GM23338 (cell line): ENCODE results near the gene SLC19A2. TPM values are rescaled to one million over a fixed set of nuclear protein-coding genes. Genes with fewer than 3 reads are reported as not detected.

Source experiments
- ATAC-seq: fragments of 200-7000 bp; cut with Tn5 transposase; 3 replicates; pipeline ENCODE4 v1.9.1; 2020
- DNase-seq: peaks from one replicate; pipeline ENCODE4 v3.0.0-alpha.2; 2015; ENCODE audit warnings: low spot score
- H2AFZ ChIP-seq: fragments of 200-600 bp; sonication (generic); 2 replicates; pipeline ENCODE4 v1.8.0; 2016; ENCODE audit warnings: antibody characterized with exemption, mild to moderate bottlenecking, moderate library complexity
- H3F3A ChIP-seq: fragments of 200-600 bp; sonication (generic); replicated peaks from 2 replicates; pipeline ENCODE4 v1.8.0; 2017; ENCODE audit warnings: antibody characterized with exemption, mixed run types, low read depth
- H3K27ac ChIP-seq: fragments of 200-600 bp; sonication (generic); 2 replicates; pipeline ENCODE4 v1.6.1; 2016; ENCODE audit warnings: low read depth
- H3K27me3 ChIP-seq: fragments of 200-600 bp; sonication (generic); 2 replicates; pipeline ENCODE4 v1.8.0; 2016; ENCODE audit warnings: mild to moderate bottlenecking, mixed run types, moderate library complexity; ENCODE audit not compliant: insufficient read depth
- H3K36me3 ChIP-seq: fragments of 200-600 bp; sonication (generic); 2 replicates; pipeline ENCODE4 v1.8.0; 2016; ENCODE audit warnings: mild to moderate bottlenecking; ENCODE audit not compliant: insufficient read depth
- H3K4me1 ChIP-seq: fragments of 200-600 bp; sonication (generic); 2 replicates; pipeline ENCODE4 v1.8.0; 2016; ENCODE audit warnings: mild to moderate bottlenecking, moderate library complexity; ENCODE audit not compliant: insufficient read depth
- H3K4me2 ChIP-seq: fragments of 200-600 bp; sonication (generic); 2 replicates; pipeline ENCODE4 v1.7.1; 2017; ENCODE audit warnings: mixed run types
- H3K4me3 ChIP-seq: fragments of 200-600 bp; sonication (generic); 2 replicates; pipeline ENCODE4 v1.6.1; 2016; ENCODE audit warnings: mixed run types
- H3K79me2 ChIP-seq: fragments of 200-600 bp; sonication (generic); replicated peaks from 2 replicates; pipeline ENCODE4 v1.8.0; 2017; ENCODE audit warnings: mild to moderate bottlenecking; ENCODE audit not compliant: insufficient read depth
- H3K9me2 ChIP-seq: fragments of 200-600 bp; sonication (generic); 2 replicates; pipeline ENCODE4 v1.8.0; 2017; ENCODE audit not compliant: insufficient read depth
- H4K20me1 ChIP-seq: fragments of 200-600 bp; sonication (generic); replicated peaks from 2 replicates; pipeline ENCODE4 v1.8.0; 2017; ENCODE audit warnings: mild to moderate bottlenecking; ENCODE audit not compliant: insufficient read depth
- H3K27ac Mint-ChIP-seq: 2 replicates; pipeline ENCODE4 v1.8.0; 2020; ENCODE audit warnings: inconsistent platforms, mild to moderate bottlenecking, moderate library complexity, mixed read lengths
- H3K27me3 Mint-ChIP-seq: 3 replicates; pipeline ENCODE4 v1.8.0; 2022; ENCODE audit warnings: low read depth, mild to moderate bottlenecking, moderate library complexity, mixed read lengths, inconsistent platforms; ENCODE audit not compliant: insufficient read depth, poor library complexity
- H3K36me3 Mint-ChIP-seq: 3 replicates; pipeline ENCODE4 v1.8.0; 2021; ENCODE audit warnings: low read depth, mild to moderate bottlenecking, inconsistent platforms, moderate library complexity, mixed read lengths
- H3K4me1 Mint-ChIP-seq: 3 replicates; pipeline ENCODE4 v1.8.0; 2020; ENCODE audit warnings: mild to moderate bottlenecking, inconsistent platforms, mixed read lengths
- H3K4me3 Mint-ChIP-seq: 3 replicates; pipeline ENCODE4 v1.8.0; 2021; ENCODE audit warnings: moderate library complexity, mild to moderate bottlenecking, inconsistent platforms, mixed read lengths
- H3K9me3 Mint-ChIP-seq: 3 replicates; pipeline ENCODE4 v1.8.0; 2020; ENCODE audit warnings: moderate library complexity, mild to moderate bottlenecking, inconsistent platforms, mixed read lengths
- CREB1 ChIP-seq: fragments of 250-450 bp; sonication (Bioruptor Pico); IDR thresholded peaks from 2 replicates; pipeline ENCODE4 v1.5.0; 2020; ENCODE audit warnings: low read depth, mild to moderate bottlenecking, moderate library complexity
- CTCF ChIP-seq, 2 experiments: fragments of 200-600 bp in 1 of 2; sonication (generic) in 1 of 2; conservative IDR thresholded peaks; 2 replicates each; pipeline versions ENCODE4 v1.5.1 to v1.6.1; 2016 to 2017; ENCODE audit warnings: antibody characterized with exemption in 2 of 2, low read depth in 2 of 2, mild to moderate bottlenecking in 2 of 2, moderate library complexity in 1 of 2
- ETS1 ChIP-seq: IDR thresholded peaks from 2 replicates; pipeline ENCODE4 v1.6.1; 2016; ENCODE audit warnings: antibody characterized with exemption
- EZH2 ChIP-seq: fragments of 200-600 bp; sonication (generic); IDR thresholded peaks from one replicate; pipeline ENCODE4 v1.8.0; 2017; ENCODE audit warnings: antibody characterized with exemption, mild to moderate bottlenecking, low read depth; ENCODE audit not compliant: unreplicated experiment
- EZH2phosphoT487 ChIP-seq: fragments of 200-600 bp; sonication (generic); IDR thresholded peaks from one replicate; pipeline ENCODE4 v1.8.1; 2018; ENCODE audit warnings: antibody characterized with exemption; ENCODE audit not compliant: unreplicated experiment
- JUNB ChIP-seq: IDR thresholded peaks from one replicate; pipeline ENCODE4 v1.6.1; 2016; ENCODE audit warnings: antibody characterized with exemption; ENCODE audit not compliant: unreplicated experiment
- NANOG ChIP-seq: IDR thresholded peaks from 2 replicates; pipeline ENCODE4 v1.6.1; 2016; ENCODE audit warnings: antibody characterized with exemption, borderline replicate concordance
- POLR2AphosphoS5 ChIP-seq: IDR thresholded peaks from 2 replicates; pipeline ENCODE4 v1.6.1; 2016; ENCODE audit warnings: antibody characterized with exemption, low read depth
- ZNF114 ChIP-seq: fragments of 250-450 bp; sonication (Bioruptor Pico); IDR thresholded peaks from 2 replicates; pipeline ENCODE4 v1.5.0; 2020; ENCODE audit warnings: mild to moderate bottlenecking, moderate library complexity
- ZNF462 ChIP-seq: fragments of 250-450 bp; sonication (Bioruptor Pico); IDR thresholded peaks from 2 replicates; pipeline ENCODE4 v1.5.0; 2020; ENCODE audit warnings: mild to moderate bottlenecking, moderate library complexity
- polyA plus RNA-seq: library from polyadenylated mRNA; unstranded; fragments of >200 nt; fragmentation: Nextera tagmentation; extraction: Ambion mirVana; gene quantifications from 2 replicates; pipeline ENCODE4 v1.2.1, GENCODE V29; 2016
- total RNA-seq: library from RNA; depleted of rRNA; stranded (reverse); fragments of >200 nt; shearing (Covaris generic); gene quantifications from 2 replicates; pipeline ENCODE4 v1.2.3, GENCODE V29; 2014

SLC19A2 gene
- total and polyA plus RNA-seq, 2 experiments from 2014 or later = 11.1 to 39.1 TPM

GRCh38 chr1:169468982-169469381 is 16.8 kb downstream of the SLC19A2 start (continued):
- no peak for TF ChIP-seq ZNF462 (CRISPR knock-in tag)
- TF ChIP-seq EZH2 = no peak

- Histone ChIP-seq H3K9me2 (no peaks in the 10 kb centered on the region), H3F3A (no peaks in the 10 kb centered on the region), H2AFZ (no peak overlapping the region), H4K20me1 (peaks cover 8% of the 10 kb centered on the region; the same call in 1 of the 2 replicates), H3K36me3 (peaks cover 13% of the 10 kb centered on the region; the same call in 1 of the 2 replicates), H3K27ac (no peak overlapping the region), H3K4me3 (no peak overlapping the region), H3K79me2 (no peaks in the 10 kb centered on the region; the same call in 1 of the 2 replicates), H3K27me3 (no peaks in the 10 kb centered on the region), H3K4me1 (no peaks in the 10 kb centered on the region), H3K4me2 (no peak overlapping the region)
- Mint-ChIP-seq H3K9me3 (no peaks in the 10 kb centered on the region), H3K36me3 (peaks cover 12% of the 10 kb centered on the region; the same call in 2 of the 3 replicates), H3K4me1 (no peaks in the 10 kb centered on the region; the same call in 2 of the 3 replicates), H3K27me3 (no peaks in the 10 kb centered on the region), H3K4me3 (no peak overlapping the region), H3K27ac (no peak overlapping the region; the same call in 1 of the 2 replicates)
- TF ChIP-seq ETS1 = no peak
- peak; percentile 55 to 58 for TF ChIP-seq CTCF (conservative IDR thresholded peaks at IDR 0.05; ENCODE audit: low read depth in 2 of 2)
- no peak for TF ChIP-seq CREB1 (CRISPR knock-in tag)
- no peak for TF ChIP-seq JUNB
- TF ChIP-seq EZH2phosphoT487 = no peak
- TF ChIP-seq POLR2AphosphoS5 = no peak
- no peak for TF ChIP-seq ZNF114
- TF ChIP-seq NANOG = no peak
- DNase-seq = peak; percentile 49
- ATAC-seq = peak; percentile 56
Observed at GRCh38 chr1:169466259-169467230, 19.2 kb downstream of the SLC19A2 start.
